Gastroesophageal sphincter (tissue), 4 donors: ENCODE data around the gene ORM2. TPM values are rescaled to one million over a fixed set of nuclear protein-coding genes. Genes with fewer than 3 reads are reported as not detected.
"Not testable (repeated sequence)": the region's sequence is repeated elsewhere in the genome, so short reads cannot be mapped to it uniquely, and the experiment has no call there.

Source experiments
- ATAC-seq: fragments of 150-250 bp; one replicate; pipeline ENCODE4 v1.9.1; 2016; ENCODE audit warnings: mild to moderate bottlenecking, moderate library complexity
- H3K27ac ChIP-seq, 4 donors: fragments of 200-600 bp; sonication (generic) in 3 of 4; 1 replicate in 3 of 4; 2 replicates in 1 of 4; pipeline ENCODE4 v1.5.1; 2016 to 2019
- H3K27me3 ChIP-seq: fragments of 200-600 bp; sonication (generic); one replicate; pipeline ENCODE4 v1.5.1; 2019
- H3K36me3 ChIP-seq, 2 donors: fragments of 200-600 bp; sonication (generic); one replicate each; pipeline ENCODE4 v1.5.1; 2019; ENCODE audit warnings: control low read depth in 1 of 2
- H3K4me1 ChIP-seq, 3 donors: fragments of 200-600 bp; sonication (generic); 1 replicate in 2 of 3; 2 replicates in 1 of 3; pipeline ENCODE4 v1.5.1; 2016 to 2019; ENCODE audit warnings: control low read depth in 2 of 3
- H3K4me3 ChIP-seq, 2 donors: fragments of 200-600 bp; sonication (generic); one replicate each; pipeline ENCODE4 v1.5.1; 2019; ENCODE audit warnings: mild to moderate bottlenecking in 1 of 2, moderate library complexity in 1 of 2
- H3K9me3 ChIP-seq, 3 donors: fragments of 200-600 bp; sonication (generic); one replicate each; pipeline ENCODE4 v1.5.1; 2017 to 2019; ENCODE audit warnings: control low read depth in 2 of 3
- CTCF ChIP-seq, 4 experiments: fragments of 200-600 bp in 2 of 4; fragments of 450-650 bp in 2 of 4; sonication (generic) in 1 of 4; IDR thresholded peaks; one replicate each; pipeline ENCODE4 v1.5.1; 2017 to 2019; ENCODE audit warnings: antibody characterized with exemption in 4 of 4, mild to moderate bottlenecking in 2 of 4, moderate library complexity in 2 of 4
- EP300 ChIP-seq: sonication (generic); formaldehyde crosslinking; IDR thresholded peaks from one replicate; pipeline ENCODE4 v1.6.1; 2017; ENCODE audit warnings: antibody characterized with exemption, mild to moderate bottlenecking
- POLR2A ChIP-seq, 2 donors: fragments of 450-650 bp; IDR thresholded peaks; one replicate each; pipeline ENCODE4 v1.6.1; 2017; ENCODE audit warnings: antibody characterized with exemption in 2 of 2, mild to moderate bottlenecking in 2 of 2, moderate library complexity in 1 of 2
- POLR2AphosphoS5 ChIP-seq: sonication (generic); formaldehyde crosslinking; IDR thresholded peaks from one replicate; pipeline ENCODE4 v1.6.1; 2017; ENCODE audit warnings: antibody characterized with exemption
- WGBS, 2 donors: methylation state at CpG; one replicate each; pipeline ENCODE4 v1.1.5; 2018; ENCODE audit warnings: low coverage in 1 of 2; 5-methylcytosine and 5-hydroxymethylcytosine counted together
- total RNA-seq, 4 donors: library from RNA; depleted of rRNA; stranded (reverse); fragments of >200 nt; gene quantifications; one replicate each; pipeline ENCODE4 v1.1.0, GENCODE V29; 2016

The ORM2 gene
- total RNA-seq, 4 donors from 2014 or later: not detected

GRCh38 chr9:114316605-114317230, 13.0 kb upstream of the ORM2 start:
- Histone ChIP-seq H3K27me3 (peaks cover 21% of the 10 kb centered on the region), H3K36me3 (no peaks in the 10 kb centered on the region), H3K9me3 (peaks cover 0 to 7% (median 0%) of the 10 kb centered on the region in 3 donors), H3K27ac (no peak overlapping the region), H3K4me3 (no peak overlapping the region), H3K4me1 (no peaks in the 10 kb centered on the region)
- ATAC-seq: no peak
- TF ChIP-seq CTCF (IDR thresholded peaks at IDR 0.05) (no peak), EP300 (no peak), POLR2AphosphoS5 (no peak), POLR2A (IDR thresholded peaks at IDR 0.05) (no peak)
- WGBS, 2 donors: 67 to 79% methylated on average over 6 to 10 of the region's 10 CpGs

GRCh38 chr9:114317665-114318357, 11.9 kb upstream of the ORM2 start:
- Histone ChIP-seq H3K27ac (no peak overlapping the region), H3K4me1 (no peaks in the 10 kb centered on the region), H3K36me3 (no peaks in the 10 kb centered on the region), H3K9me3 (peaks cover 0 to 7% (median 0%) of the 10 kb centered on the region in 3 donors), H3K4me3 (no peak overlapping the region), H3K27me3 (peaks cover 21% of the 10 kb centered on the region)
- TF ChIP-seq POLR2AphosphoS5: no peak
- no peak for TF ChIP-seq POLR2A (IDR thresholded peaks at IDR 0.05)
- WGBS, 2 donors: 76 to 94% methylated on average over 4 to 7 of the region's 8 CpGs
- ATAC-seq: no peak

- Histone ChIP-seq H3K9me3 (peaks cover 0 to 7% (median 0%) of the 10 kb centered on the region in 3 donors), H3K27ac (no peak overlapping the region), H3K36me3 (no peaks in the 10 kb centered on the region), H3K27me3 (peaks cover 21% of the 10 kb centered on the region), H3K4me3 (no peak overlapping the region), H3K4me1 (no peaks in the 10 kb centered on the region)
- ATAC-seq: no peak
- WGBS, 2 donors: 95 to 100% methylated on average over 1 to 3 of the region's 8 CpGs
- TF ChIP-seq POLR2AphosphoS5 (no peak), POLR2A (IDR thresholded peaks at IDR 0.05) (no peak), EP300 (no peak), CTCF (IDR thresholded peaks at IDR 0.05) (no peak)
These were observed 11.3 kb upstream of the ORM2 start for GRCh38 chr9:114318416-114318815.

- 72 to 85% methylated on average over 3 of the region's 3 CpGs for WGBS, 2 donors
- ATAC-seq: no peak
- no peak overlapping the region for H3K4me3 ChIP-seq
- H3K27me3 ChIP-seq: peaks cover 21% of the 10 kb centered on the region
- H3K4me1 ChIP-seq: no peaks in the 10 kb centered on the region
- H3K27ac ChIP-seq: no peak overlapping the region
- H3K9me3 ChIP-seq: peaks cover 0 to 7% (median 0%) of the 10 kb centered on the region in 3 donors
- no peaks in the 10 kb centered on the region for H3K36me3 ChIP-seq
- TF ChIP-seq EP300: no peak
- TF ChIP-seq POLR2AphosphoS5: no peak
- TF ChIP-seq POLR2A (IDR thresholded peaks at IDR 0.05): no peak
- no peak for TF ChIP-seq CTCF (IDR thresholded peaks at IDR 0.05)
These were observed 10.5 kb upstream of the ORM2 start for GRCh38 chr9:114319147-114319546.

GRCh38 chr9:114320710-114321109, 9.0 kb upstream of the ORM2 start:
- peaks cover 21% of the 10 kb centered on the region for H3K27me3 ChIP-seq
- ATAC-seq, H3K9me3 ChIP-seq, H3K36me3 ChIP-seq, H3K4me1 ChIP-seq, H3K4me3 ChIP-seq, H3K27ac ChIP-seq: not testable (repeated sequence)
- 83 to 84% methylated on average over 2 to 7 of the region's 7 CpGs for WGBS, 2 donors

- no peak for TF ChIP-seq POLR2A (IDR thresholded peaks at IDR 0.05)
- no peak for TF ChIP-seq CTCF (IDR thresholded peaks at IDR 0.05)
- TF ChIP-seq POLR2AphosphoS5: no peak
- TF ChIP-seq EP300: no peak
- ATAC-seq: no peak
- peaks cover 21% of the 10 kb centered on the region for H3K27me3 ChIP-seq
- H3K27ac ChIP-seq: no peak overlapping the region
- no peaks in the 10 kb centered on the region for H3K4me1 ChIP-seq
- 76% methylated on average over 4 to 5 of the region's 8 CpGs for WGBS, 2 donors
- H3K36me3 ChIP-seq: no peaks in the 10 kb centered on the region
- H3K9me3 ChIP-seq: no peaks in the 10 kb centered on the region
- no peak overlapping the region for H3K4me3 ChIP-seq
These were observed 7.9 kb upstream of the ORM2 start for GRCh38 chr9:114321759-114322158.

GRCh38 chr9:114322160-114322818, 7.4 kb upstream of the ORM2 start:
- not testable (repeated sequence) for H3K4me3 ChIP-seq, H3K27ac ChIP-seq, H3K9me3 ChIP-seq, H3K4me1 ChIP-seq, H3K36me3 ChIP-seq, ATAC-seq
- peaks cover 21% of the 10 kb centered on the region for H3K27me3 ChIP-seq
- WGBS, 2 donors: 63 to 76% methylated on average over 8 to 10 of the region's 12 CpGs
